DND-41 (cell line): ENCODE data around the gene RHOA.

Experiments used
- ATAC-seq: fragments of 200-7000 bp; cut with Tn5 transposase; 3 replicates; pipeline ENCODE4 v1.9.1; 2021; ENCODE audit warnings: low read depth; ENCODE audit not compliant: insufficient read depth
- DNase-seq: peaks from one replicate; pipeline ENCODE4 v3.0.0-alpha.2; 2020
- H2AFZ ChIP-seq: 2 replicates; pipeline ENCODE4 v1.6.0; 2012; ENCODE audit warnings: low read depth, low read length
- H3K27ac ChIP-seq: 2 replicates; pipeline ENCODE4 v1.5.1; 2012; ENCODE audit warnings: low read length, inconsistent platforms
- H3K27me3 ChIP-seq: fragments of 200-600 bp; sonication (generic); 2 replicates; pipeline ENCODE4 v1.6.0; 2012; ENCODE audit warnings: low read length, mild to moderate bottlenecking, inconsistent platforms; ENCODE audit not compliant: insufficient read depth, poor library complexity
- H3K36me3 ChIP-seq: 2 replicates; pipeline ENCODE4 v1.5.1; 2012; ENCODE audit warnings: low read length, inconsistent platforms; ENCODE audit not compliant: insufficient read depth
- H3K4me1 ChIP-seq: 2 replicates; pipeline ENCODE4 v1.5.1; 2012; ENCODE audit warnings: mild to moderate bottlenecking, low read length; ENCODE audit not compliant: insufficient read depth
- H3K4me2 ChIP-seq: 2 replicates; pipeline ENCODE4 v1.6.0; 2012; ENCODE audit warnings: mild to moderate bottlenecking, moderate library complexity, low read length, inconsistent platforms; ENCODE audit not compliant: insufficient read depth
- H3K4me3 ChIP-seq, 2 experiments: fragments of 200-600 bp in 1 of 2; shearing (Covaris generic) in 1 of 2; 2 replicates each; pipeline ENCODE4 v1.5.1; 2012 to 2016; ENCODE audit warnings: inconsistent platforms in 2 of 2, low read length in 2 of 2, mild to moderate bottlenecking in 2 of 2, low read depth in 1 of 2, moderate library complexity in 1 of 2
- H3K79me2 ChIP-seq: 2 replicates; pipeline ENCODE4 v1.6.0; 2012; ENCODE audit warnings: low read length, inconsistent platforms; ENCODE audit not compliant: insufficient read depth
- H3K9ac ChIP-seq: 2 replicates; pipeline ENCODE4 v1.6.0; 2012; ENCODE audit warnings: low read depth, mild to moderate bottlenecking, inconsistent platforms, low read length, moderate library complexity
- H3K9me3 ChIP-seq: 2 replicates; pipeline ENCODE4 v1.5.1; 2012; ENCODE audit warnings: low read length, moderate library complexity, mild to moderate bottlenecking, inconsistent platforms; ENCODE audit not compliant: insufficient read depth, severe bottlenecking
- H4K20me1 ChIP-seq: 2 replicates; pipeline ENCODE4 v1.6.0; 2012; ENCODE audit warnings: low read length; ENCODE audit not compliant: insufficient read depth
- EZH2 ChIP-seq: IDR thresholded peaks from 3 replicates; pipeline ENCODE4 v1.6.1; 2012; ENCODE audit warnings: borderline replicate concordance, low read depth, mild to moderate bottlenecking, moderate library complexity, low read length, inconsistent platforms; ENCODE audit not compliant: severe bottlenecking
- TF ChIP-seq, protein P1 (sequence below): IDR thresholded peaks from 2 replicates; pipeline ENCODE4 v1.5.1; 2012; ENCODE audit warnings: borderline replicate concordance, low read length, moderate library complexity, mild to moderate bottlenecking; ENCODE audit not compliant: poor library complexity, severe bottlenecking; ENCODE audit errors: extremely low read depth

RHOA gene

DNA sequence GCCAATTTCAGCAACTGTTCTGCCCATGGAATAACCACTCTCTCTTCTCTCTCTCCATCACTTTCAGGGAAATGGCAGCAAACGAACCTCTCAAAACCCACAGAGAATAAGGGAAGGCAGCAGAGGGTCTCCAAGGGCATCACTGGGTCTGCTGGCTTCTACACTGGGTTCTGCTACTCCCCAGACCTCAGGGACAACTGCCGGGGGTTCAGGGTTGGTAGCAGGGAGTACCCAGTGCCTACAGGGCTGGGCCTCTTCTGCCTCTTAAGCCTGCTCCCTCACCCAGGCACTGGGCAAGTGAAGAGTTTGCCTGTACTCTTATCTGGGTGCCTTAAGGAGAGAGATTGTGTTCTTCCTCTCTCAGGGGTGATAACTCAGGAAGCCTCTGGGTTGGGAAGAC lies 3.0 kb upstream of the RHOA start:
- TF ChIP-seq, protein P1, sequence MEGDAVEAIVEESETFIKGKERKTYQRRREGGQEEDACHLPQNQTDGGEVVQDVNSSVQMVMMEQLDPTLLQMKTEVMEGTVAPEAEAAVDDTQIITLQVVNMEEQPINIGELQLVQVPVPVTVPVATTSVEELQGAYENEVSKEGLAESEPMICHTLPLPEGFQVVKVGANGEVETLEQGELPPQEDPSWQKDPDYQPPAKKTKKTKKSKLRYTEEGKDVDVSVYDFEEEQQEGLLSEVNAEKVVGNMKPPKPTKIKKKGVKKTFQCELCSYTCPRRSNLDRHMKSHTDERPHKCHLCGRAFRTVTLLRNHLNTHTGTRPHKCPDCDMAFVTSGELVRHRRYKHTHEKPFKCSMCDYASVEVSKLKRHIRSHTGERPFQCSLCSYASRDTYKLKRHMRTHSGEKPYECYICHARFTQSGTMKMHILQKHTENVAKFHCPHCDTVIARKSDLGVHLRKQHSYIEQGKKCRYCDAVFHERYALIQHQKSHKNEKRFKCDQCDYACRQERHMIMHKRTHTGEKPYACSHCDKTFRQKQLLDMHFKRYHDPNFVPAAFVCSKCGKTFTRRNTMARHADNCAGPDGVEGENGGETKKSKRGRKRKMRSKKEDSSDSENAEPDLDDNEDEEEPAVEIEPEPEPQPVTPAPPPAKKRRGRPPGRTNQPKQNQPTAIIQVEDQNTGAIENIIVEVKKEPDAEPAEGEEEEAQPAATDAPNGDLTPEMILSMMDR = no peak
- TF ChIP-seq EZH2 = no peak

GRCh38 chr3:49413338-49413734 lies 1.6 kb upstream of the RHOA start:
- Histone ChIP-seq H3K4me2 (peak overlapping the region; percentile 85), H3K9ac (peak overlapping the region; percentile 90), H3K27me3 (no peaks in the 10 kb centered on the region), H4K20me1 (peaks cover 36% of the 10 kb centered on the region), H3K4me3 (peak overlapping the region in 1 of 2 experiments; percentile 91; a peak in 2 of 4 replicates), H3K79me2 (peaks cover 63% of the 10 kb centered on the region), H3K4me1 (peaks cover 79% of the 10 kb centered on the region), H3K27ac (peak overlapping the region; percentile 97), H3K9me3 (no peaks in the 10 kb centered on the region), H3K36me3 (peaks cover 25% of the 10 kb centered on the region), H2AFZ (no peak overlapping the region)
- ATAC-seq (no peak), DNase-seq (no peak)
- TF ChIP-seq, protein P1 = no peak
- no peak for TF ChIP-seq EZH2

More for the DNA sequence above, 3.0 kb upstream of the RHOA start:
- Histone ChIP-seq H3K4me1 (peaks cover 64% of the 10 kb centered on the region), H3K4me3 (no peak overlapping the region), H3K79me2 (peaks cover 49% of the 10 kb centered on the region), H3K27me3 (no peaks in the 10 kb centered on the region), H2AFZ (no peak overlapping the region), H3K9me3 (no peaks in the 10 kb centered on the region), H4K20me1 (peaks cover 21% of the 10 kb centered on the region), H3K36me3 (peaks cover 31% of the 10 kb centered on the region), H3K4me2 (peak overlapping the region; percentile 10; the same call in 1 of the 2 replicates), H3K9ac (peak overlapping the region; percentile 30), H3K27ac (peak overlapping the region; percentile 75)
- DNase-seq = no peak
- no peak for ATAC-seq

GRCh38 chr3:49412632-49413337 lies 1.0 kb upstream of the RHOA start:
- no peak for DNase-seq
- Histone ChIP-seq H3K79me2 (peaks cover 69% of the 10 kb centered on the region), H3K4me2 (peak overlapping the region; percentile 85), H3K36me3 (peaks cover 22% of the 10 kb centered on the region), H3K27ac (peak overlapping the region; percentile 97), H3K4me1 (peaks cover 82% of the 10 kb centered on the region), H3K4me3 (peak overlapping the region; percentile 65 to 91; a peak in 3 of 4 replicates), H2AFZ (peak overlapping the region; percentile 90), H4K20me1 (peaks cover 40% of the 10 kb centered on the region), H3K9me3 (no peaks in the 10 kb centered on the region), H3K9ac (peak overlapping the region; percentile 90), H3K27me3 (no peaks in the 10 kb centered on the region)
- TF ChIP-seq, protein P1 = no peak
- no peak for TF ChIP-seq EZH2
- no peak for ATAC-seq
